GM12873 (cell line): ENCODE data around the gene FAM110D.

Experiments used
- TF ChIP-seq, protein P1 (sequence below): IDR thresholded peaks from 2 replicates; pipeline ENCODE4 v1.5.1; 2012; ENCODE audit warnings: low read depth, mild to moderate bottlenecking, moderate library complexity, low read length, control low read depth; ENCODE audit not compliant: insufficient read depth; ENCODE audit errors: missing control alignments

The FAM110D gene

DNA sequence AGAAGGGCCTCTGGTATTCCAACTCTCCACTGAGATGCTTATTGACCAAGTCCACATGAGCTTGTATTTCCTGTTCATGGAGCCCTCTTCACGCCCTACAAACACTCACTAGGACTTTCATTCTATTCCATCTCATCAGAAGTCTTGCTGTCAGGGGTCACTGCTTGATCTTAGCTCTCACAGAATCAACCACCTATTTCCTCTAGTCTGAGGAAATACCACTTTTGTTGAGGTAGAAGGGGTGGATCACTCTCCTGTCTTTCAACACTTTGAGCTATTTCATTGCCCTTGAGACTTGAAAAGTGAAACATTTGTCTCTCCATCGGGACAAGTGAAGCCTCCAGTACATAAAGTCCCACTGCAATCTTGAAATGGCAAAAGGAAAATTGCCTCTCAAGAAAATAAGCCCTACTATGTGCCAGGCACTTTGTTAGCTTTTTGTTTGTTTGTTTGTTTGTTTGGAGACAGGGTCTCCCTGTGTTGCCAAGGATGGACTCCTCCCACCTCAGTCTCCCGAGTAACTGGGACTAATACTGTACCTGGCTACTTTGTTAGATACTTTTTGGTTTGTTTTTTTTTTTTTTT, 19.8 kb upstream of the FAM110D start:
- TF ChIP-seq, protein P1, sequence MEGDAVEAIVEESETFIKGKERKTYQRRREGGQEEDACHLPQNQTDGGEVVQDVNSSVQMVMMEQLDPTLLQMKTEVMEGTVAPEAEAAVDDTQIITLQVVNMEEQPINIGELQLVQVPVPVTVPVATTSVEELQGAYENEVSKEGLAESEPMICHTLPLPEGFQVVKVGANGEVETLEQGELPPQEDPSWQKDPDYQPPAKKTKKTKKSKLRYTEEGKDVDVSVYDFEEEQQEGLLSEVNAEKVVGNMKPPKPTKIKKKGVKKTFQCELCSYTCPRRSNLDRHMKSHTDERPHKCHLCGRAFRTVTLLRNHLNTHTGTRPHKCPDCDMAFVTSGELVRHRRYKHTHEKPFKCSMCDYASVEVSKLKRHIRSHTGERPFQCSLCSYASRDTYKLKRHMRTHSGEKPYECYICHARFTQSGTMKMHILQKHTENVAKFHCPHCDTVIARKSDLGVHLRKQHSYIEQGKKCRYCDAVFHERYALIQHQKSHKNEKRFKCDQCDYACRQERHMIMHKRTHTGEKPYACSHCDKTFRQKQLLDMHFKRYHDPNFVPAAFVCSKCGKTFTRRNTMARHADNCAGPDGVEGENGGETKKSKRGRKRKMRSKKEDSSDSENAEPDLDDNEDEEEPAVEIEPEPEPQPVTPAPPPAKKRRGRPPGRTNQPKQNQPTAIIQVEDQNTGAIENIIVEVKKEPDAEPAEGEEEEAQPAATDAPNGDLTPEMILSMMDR, result no peak

DNA sequence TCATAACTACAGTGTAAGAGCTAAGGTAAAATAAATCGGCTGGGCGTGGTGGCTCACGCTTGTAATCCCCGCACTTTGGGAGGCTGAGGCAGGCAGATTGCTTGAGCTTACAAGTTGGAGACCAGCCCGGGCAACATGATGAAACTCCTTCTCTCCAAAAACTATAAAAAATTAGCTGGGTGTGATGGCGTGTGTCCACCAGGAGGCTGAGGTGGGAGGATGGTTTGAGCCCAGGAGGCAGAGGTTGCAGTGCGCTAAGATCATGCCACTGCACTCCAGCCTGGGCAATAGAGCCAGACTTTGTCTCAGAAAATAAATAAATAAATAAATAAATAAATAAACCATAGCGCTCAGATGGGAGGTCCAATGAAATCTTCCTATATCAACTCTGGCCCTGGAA, 16.7 kb upstream of the FAM110D start:
- TF ChIP-seq, protein P1, result no peak

DNA sequence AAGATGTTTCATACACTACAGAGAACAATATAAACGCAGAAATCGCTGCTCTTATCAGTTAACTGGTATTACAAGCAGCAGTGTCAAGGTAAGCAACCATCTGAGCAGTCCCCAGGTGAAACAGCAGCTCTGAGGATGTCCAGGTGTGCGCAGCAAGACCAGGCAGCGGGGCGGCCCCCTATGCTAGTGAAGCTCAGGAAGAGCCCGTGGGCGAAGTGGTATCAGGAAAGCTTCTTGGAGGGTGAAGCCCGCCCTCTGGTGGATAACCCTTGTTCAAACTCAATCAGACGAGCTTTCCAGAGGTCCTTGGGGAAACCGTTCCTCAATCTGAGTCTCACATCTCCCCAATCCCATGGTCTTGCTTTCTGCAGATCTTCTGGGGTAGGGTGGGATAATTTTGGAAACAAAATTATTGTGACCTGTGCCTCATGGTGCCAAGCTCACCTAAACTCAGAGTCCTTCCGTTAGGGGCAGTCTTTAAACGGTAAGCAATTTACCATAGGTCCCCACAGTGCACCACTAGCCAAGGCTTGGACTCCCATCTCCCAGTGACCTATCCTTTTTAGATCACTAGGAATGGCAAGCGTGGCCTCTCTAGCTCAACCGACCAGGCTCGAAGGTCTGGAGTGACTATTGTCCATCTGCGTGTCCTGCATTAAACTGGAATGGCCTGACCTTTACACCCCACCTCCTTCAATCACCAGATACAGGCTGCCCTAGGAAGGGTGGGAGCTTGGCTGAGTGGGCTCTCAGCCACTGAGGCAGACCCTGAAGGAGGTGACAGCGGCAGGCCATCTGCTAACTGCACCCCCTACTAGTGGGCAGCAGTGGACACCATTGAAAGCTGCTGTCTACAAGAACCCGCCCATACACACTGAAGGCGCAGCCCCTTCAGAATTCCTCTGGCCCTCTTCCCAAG, 13.6 kb upstream of the FAM110D start:
- TF ChIP-seq, protein P1, result peak; percentile 81

DNA sequence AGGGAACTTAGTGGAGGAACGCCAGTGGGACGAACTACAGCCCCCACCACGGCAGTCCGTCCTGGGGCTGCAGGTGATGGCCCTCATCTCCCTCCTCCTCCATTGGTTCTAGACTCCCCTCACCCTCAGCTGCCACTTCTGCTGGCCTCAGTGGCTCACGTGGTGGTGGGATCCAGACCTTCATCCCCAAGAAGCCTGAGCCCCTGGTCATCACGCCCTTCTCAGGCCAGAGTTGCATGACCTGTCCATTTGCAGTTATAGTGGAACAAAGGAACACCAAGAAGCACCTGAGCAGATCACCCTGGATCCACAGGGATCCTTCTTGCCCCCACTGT, 13.0 kb upstream of the FAM110D start:
- TF ChIP-seq, protein P1, result no peak

DNA sequence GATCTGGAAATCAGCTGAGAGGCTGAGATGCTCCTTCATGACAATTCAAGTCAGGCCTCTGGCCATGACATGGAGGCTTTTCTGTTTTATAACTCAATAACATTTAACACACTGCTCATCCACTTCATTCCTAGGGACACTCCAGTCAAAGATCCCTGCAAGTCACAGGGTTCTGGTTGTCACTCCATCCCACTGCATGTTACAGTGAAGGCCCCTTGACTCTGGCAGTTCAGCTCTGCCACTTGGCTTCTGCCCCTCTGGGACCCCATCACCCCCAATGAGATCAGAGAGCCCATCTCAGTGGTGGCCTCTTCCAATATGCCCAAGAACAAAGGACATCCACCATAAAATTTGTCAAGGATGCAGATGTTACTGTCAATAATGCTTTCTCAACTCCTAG, 10.0 kb upstream of the FAM110D start:
- TF ChIP-seq, protein P1, result no peak

DNA sequence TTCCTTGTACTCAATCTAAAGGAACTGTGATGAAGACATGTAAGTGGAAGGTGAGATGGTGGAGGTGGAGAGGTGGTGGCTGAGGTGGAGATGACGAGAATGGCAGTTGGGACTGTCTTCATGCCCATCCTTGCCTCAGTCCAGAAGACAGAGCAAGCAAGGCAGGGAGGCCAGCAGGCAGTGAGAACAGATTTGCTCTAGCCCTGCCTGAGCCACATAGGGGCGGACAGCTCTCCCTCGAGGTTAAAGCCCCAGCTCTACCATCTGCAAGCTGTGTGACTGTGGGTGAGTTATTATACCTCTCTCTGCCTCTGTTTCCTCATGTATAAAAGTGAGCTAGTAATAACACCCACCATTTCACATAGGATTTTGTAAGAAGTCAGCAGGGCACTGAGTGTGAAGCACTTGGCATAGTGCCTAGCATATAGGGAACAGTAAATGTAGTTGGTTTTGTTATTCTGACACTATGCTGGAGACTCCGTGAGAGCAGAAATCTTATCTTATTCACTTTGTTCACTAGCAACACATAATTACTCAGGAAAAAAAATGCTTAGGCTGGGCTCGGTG, 4.8 kb upstream of the FAM110D start:
- TF ChIP-seq, protein P1, result no peak

DNA sequence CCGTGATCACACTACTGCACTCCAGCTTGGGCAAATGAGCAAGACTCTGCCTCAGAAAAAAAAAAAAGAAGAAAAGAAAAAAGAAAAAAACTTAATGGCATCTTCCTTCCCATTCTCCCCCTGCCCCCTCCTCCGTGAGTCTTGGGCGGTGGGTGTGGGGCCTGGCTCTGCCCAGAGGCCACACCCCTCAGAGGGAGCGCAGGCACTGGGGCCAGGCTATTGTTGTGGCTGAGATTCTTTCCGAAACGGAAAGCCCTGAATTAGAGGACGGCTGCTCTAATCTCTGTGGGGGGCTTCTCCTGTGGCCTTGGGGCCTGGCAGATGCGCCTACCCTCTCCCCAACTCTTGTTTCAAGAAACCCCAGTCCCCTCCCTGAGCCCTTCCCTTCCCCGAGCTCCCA, 4.1 kb upstream of the FAM110D start:
- TF ChIP-seq, protein P1, result no peak
